ENCODE measurements around the gene ISCA2. TPM values are rescaled to one million over a fixed set of nuclear protein-coding genes. Genes with fewer than 3 reads are reported as not detected.
"Not testable (repeated sequence)": the region's sequence is repeated elsewhere in the genome, so short reads cannot be mapped to it uniquely, and the experiment has no call there.

ISCA2 gene
- total RNA-seq, 1 donor from 2014 or later = 38.3 TPM

GRCh38 chr14:74519316-74520074 lies 25.9 kb downstream of the ISCA2 start:
- DNase-seq (peak; percentile 13), ATAC-seq (ENCODE audit: poor library complexity) (no peak)
- intact Hi-C loops (cut with DNase I) = no loop called here

DNA sequence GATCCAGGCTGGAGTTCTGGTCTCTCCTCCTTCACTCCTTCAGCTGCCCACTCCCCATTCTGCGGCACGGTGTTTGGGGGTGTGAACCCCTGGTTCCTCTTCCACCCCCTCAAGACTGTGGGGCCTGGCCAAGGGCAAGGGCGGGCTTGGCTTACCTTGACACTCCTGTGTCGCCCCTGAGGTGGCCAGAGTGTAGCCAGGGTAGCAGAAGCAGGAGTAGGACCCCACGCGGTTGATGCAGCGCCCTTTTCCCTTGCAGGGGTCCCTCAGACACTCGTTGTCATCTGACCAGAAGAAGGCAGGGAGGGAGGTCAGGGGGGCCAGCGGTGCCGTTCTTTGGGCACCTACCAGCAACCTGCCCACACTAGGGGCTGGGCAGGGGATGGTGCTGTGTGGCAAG lies 28.2 kb downstream of the ISCA2 start:
- ATAC-seq (ENCODE audit: poor library complexity) (no peak), DNase-seq (peak; percentile 26)
- intact Hi-C loops (cut with DNase I) = no loop called here

- no peak for ATAC-seq (ENCODE audit: poor library complexity)
- intact Hi-C loops (cut with DNase I) = no loop called here
- peak; percentile 24 for DNase-seq
Observed at GRCh38 chr14:74522740-74523139, 29.2 kb downstream of the ISCA2 start.

- DNase-seq (peak; percentile 38), ATAC-seq (ENCODE audit: poor library complexity) (peak; percentile 29)
- intact Hi-C loops (cut with DNase I) = no loop called here
Observed at GRCh38 chr14:74524076-74524811, 30.7 kb downstream of the ISCA2 start.

DNA sequence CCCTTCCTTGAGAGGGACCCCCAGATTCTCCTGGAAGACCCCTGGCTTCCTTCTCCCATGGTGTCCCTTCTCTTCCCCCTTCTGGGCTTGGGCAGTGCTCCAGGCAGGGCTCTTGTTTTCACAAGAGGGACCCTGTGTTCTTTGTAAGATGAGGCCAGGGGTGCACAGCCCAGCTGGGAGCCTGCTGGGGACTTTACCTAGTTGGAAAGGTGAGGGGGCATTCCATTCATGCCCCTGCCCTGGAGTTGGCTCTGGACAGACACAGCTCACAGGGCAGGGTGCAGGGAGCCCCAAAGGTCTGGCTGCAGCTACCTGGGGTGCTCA lies 31.2 kb downstream of the ISCA2 start:
- no peak for DNase-seq
- ATAC-seq (ENCODE audit: poor library complexity) = no peak
- intact Hi-C loops (cut with DNase I) = no loop called here

- intact Hi-C loops (cut with DNase I) = no loop called here
- ATAC-seq (ENCODE audit: poor library complexity) = no peak
Observed at GRCh38 chr14:74525361-74525851, 31.8 kb downstream of the ISCA2 start.

DNA sequence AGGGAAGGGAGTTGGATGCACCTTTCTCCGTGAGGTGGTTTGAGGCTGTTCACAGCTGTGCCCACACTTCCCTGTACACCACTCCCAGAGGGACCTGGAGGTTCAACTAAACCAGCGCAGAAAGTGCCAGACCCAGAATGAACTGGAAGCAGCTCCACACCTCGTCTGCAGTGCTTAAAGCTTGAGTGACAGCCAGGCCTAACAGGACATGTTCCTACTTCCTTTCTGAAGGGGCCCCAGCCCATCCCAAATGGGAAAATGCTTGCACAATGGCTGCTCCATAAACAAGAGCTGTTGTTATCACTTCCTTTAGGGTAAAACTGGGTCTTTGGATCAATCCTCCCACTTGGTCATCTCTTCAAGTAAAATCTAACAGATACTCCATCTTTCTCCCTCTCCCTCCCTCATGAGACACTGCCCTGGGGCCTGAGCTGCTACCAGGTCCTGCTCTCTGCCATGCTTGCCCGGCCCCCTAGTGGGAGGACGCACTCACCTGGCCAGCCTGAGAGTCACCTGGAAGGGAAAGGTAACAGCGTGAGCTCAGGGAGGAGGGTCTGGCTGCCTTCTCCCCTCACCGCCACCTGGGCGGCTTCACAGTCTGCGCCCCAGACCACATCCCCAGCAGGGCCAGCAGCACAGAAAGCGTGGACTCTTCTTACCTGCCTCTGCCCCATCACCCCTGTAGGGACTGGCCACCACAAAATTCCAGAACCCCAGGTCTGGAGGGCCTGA lies 33.5 kb downstream of the ISCA2 start:
- intact Hi-C loops (cut with DNase I) = no loop called here
- ATAC-seq (ENCODE audit: poor library complexity) (no peak), DNase-seq (peak; percentile 24)

More at GRCh38 chr14:74525361-74525851, 31.8 kb downstream of the ISCA2 start:
- peak; percentile 34 for DNase-seq

DNA sequence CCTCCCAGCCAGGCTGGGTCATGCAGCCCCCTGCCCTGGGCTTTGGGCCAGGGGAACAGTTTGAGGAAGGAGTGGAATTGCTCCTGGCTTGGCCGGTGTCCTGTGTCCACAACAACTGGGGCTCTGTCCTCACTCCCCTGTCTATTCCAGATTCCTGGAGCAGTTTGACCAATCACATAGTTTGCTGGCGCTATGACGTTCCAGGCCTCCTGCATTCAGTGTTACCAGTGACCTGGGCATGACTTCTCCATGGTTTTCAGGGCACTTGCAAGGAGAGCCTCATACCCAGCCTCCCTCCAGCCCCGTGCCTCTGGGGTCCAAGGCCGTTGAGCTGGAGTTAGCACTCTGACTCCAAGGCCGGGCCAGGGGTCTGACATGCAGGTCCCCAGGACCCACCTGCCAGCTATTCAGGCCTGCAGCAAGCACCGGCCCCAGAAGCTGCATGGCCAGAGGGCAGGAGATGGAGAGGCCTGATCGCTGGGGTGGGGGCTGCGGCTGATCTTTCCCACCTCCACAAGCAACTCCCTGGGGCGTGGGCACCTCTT lies 34.2 kb downstream of the ISCA2 start:
- DNase-seq = peak; percentile 21
- intact Hi-C loops (cut with DNase I) = no loop called here
- no peak for ATAC-seq (ENCODE audit: poor library complexity)

DNA sequence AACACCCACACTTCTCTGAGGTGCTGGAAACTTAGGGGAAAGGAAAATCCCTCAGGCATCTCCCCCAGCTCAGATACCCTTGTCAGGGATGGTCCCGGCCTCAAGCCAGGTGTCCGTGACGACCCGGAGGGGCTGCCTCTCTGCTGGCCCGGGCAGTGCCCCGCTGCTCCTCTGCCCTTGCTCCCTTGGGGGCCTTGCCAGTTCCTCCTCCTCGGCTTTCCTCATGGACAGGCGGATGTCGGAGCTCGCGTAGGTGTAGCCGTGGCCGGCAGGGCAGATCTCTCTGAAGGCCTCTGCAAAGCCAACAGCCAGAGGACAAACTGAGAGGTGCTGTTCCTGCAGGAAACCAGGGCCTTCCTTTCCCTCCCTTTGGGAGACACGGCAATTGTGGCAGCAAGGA lies 34.8 kb downstream of the ISCA2 start:
- intact Hi-C loops (cut with DNase I) = no loop called here
- ATAC-seq (ENCODE audit: poor library complexity) (no peak), DNase-seq (peak; percentile 36)

DNA sequence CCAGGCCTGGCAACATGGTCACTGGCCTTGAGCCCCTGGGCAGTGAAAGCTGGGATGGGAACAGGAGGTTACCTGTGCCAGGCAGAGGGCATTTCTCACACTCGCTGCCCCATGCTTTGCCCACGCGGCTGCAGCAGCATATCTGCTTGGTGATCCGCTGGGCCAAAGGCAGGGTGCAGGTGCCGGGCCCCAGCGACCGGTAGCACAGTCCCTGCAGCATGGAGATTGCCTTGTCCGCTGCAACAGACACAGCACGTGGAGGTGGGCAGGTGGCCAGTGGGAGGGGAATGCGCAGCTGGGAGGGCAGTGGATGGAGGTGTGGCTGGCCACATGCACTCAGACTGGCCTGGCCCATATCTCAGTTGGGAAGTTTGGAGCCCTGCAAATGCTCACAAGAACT lies 35.3 kb downstream of the ISCA2 start:
- intact Hi-C loops (cut with DNase I) = no loop called here
- peak; percentile 3 for DNase-seq
- ATAC-seq (ENCODE audit: poor library complexity) = no peak

- ATAC-seq (ENCODE audit: poor library complexity) = no peak
- intact Hi-C loops (cut with DNase I) = no loop called here
- no peak for DNase-seq
Observed at GRCh38 chr14:74531006-74531405, 37.4 kb downstream of the ISCA2 start.

DNA sequence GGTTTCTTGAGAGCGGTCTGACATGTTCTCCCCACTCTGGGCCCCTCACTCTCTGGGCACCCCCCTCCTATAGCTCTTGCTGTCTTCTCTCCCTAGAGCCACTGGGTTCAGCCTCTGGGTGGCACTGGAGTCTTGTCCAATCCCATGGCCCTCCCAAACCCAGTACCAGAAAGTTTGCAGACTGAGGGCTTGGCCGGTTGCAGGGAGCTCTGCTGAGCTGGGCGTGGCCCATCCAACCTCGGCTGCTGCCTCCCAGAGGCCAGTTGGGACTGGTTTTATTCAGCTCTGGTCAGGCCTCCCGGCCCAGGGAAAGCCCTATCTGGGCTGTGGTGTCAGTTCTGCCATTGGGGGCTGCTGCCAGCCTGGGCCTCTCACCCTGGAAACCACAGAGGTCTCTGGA lies 37.9 kb downstream of the ISCA2 start:
- DNase-seq = peak; percentile 55
- ATAC-seq (ENCODE audit: poor library complexity) = peak; percentile 72
- intact Hi-C loops (cut with DNase I) = no loop called here

DNA sequence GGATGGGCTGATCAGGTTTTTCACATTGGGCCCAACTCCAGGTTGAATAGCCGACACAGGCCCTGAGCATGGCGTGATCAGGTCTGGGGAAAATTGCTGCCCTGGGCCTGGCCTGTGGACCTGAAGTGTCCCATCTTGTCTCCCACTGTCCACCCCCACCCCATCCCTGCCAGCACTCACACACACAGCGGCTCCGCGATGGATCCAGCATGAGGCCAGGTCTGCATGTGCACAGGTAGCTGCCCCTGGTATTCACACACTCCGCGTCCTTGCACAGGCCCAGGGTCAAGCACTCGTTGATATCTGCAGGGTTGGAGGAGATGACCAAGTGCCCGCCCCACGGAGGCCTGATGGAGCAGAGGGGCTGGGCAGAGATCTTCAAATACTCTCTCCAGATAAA lies 38.7 kb downstream of the ISCA2 start:
- DNase-seq = peak; percentile 13
- intact Hi-C loops (cut with DNase I) = no loop called here
- no peak for ATAC-seq (ENCODE audit: poor library complexity)

DNA sequence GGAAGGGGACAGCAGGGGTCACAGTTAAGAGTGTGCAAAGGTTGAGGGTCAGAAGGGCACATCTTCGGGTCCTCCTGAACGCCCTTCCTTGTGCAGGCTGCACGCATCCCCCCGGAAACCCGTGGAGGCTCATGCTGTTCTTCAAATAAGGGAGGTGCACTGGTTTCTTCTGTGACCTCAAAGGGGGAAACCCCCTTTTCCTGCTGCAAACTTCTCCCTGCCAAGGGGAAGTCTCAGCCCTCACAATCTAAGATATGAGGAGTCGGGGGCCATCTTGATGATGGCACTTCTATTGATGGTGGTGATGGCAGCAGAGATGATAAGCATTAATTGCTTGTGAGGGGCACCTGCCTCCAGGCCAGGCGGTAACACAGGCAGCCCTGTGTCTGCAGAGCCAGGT lies 40.0 kb downstream of the ISCA2 start:
- intact Hi-C loops (cut with DNase I) = no loop called here
- ATAC-seq (ENCODE audit: poor library complexity) = no peak
- peak; percentile 6 for DNase-seq

DNA sequence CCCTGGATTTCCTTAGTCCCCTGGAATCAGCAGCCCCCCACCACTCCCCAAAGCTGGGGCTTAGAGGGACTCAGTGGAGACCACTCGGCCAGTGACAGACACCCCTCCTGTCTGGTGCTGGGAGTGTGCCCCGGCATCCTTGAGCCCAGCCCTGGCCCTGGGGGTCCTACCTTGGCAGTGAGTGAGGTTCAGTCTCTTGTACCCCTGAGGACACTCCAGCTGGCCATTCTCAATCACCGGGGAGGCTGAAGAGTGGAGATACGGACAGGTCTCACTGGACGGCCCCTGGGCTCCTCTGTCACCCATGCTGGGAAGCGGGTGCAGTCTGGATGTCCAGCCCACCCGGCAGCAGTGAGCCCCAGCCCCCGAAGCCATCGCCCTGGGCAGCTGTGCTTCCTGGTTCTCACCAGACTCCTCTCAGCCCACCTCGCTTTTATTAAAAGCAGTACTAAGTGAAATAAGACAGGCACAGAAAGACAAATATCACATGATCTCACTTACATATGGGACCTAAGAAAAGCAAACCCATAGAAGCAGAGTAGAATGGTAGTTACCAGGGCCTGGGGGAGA lies 42.3 kb downstream of the ISCA2 start:
- ATAC-seq (ENCODE audit: poor library complexity) (no peak), DNase-seq (peak; percentile 28)
- intact Hi-C loops (cut with DNase I) = no loop called here

DNA sequence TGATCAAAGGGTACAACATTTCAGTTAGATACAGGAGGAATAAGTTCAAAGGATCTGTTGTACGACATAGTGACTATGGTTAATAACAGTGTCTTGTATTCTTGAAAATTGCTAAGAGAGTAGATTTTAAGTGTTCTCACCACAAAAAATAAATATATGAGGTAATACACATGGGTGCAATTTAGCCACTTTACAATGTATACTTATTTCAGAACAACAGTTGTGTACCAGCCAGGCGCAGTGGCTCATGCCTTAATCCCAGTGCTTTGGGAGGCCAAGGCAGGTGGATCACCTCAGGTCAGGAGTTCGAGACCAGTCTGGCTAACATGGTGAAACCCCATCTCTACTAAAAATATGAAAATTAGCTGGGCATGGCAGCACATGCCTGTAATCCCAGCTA lies 42.8 kb downstream of the ISCA2 start:
- ATAC-seq (ENCODE audit: poor library complexity); intact Hi-C loops (cut with DNase I): not testable (repeated sequence)
- DNase-seq = peak; percentile 6

DNA sequence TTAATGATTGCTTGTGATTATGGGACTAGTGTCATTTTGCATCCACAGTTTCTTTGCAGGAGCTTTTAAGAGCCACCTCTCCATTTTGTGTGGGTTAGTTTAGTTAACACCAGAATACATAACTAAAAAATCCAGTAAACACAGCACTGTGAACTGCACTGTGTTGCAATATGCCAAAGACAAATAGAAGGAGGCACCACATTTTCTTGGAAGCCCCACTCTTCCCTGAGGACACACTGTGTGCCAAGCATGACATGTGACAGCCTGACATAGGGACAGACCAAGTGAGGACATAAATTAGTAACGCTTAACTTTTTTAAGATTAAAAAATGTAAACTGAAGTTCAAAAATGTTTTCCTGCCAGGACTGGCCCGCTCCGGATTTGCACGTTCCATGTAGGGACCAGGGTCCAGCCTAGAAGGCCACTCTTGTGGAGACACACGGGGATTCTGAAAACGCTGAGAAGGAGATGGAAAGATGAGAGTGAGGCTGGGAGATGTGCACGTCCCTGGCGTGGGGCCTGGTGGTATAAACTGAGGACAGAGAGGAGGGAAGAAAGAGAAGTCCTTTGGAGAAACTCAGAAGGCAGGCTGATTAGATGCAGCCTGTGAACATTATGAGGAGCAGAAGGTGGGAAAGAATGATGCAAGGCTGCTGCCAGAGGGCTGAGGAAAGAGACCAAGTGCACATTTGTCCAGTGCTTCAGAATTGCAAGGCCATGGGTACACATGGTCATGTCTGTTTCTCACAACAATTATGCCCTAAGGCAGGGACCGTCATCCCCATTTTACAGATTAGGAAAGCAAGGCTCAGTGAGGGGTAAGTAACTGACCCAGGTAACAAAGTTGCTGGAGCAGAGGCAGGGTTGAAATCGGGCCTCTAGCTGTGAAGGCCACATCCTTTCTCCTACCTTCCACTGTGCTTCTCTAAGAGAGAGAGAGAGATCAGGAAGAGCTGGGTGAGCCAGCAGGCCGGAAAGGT lies 45.1 kb downstream of the ISCA2 start:
- peak; percentile 36 for DNase-seq
- no peak for ATAC-seq (ENCODE audit: poor library complexity)
- intact Hi-C loops (cut with DNase I) = no loop called here

GRCh38 chr14:74539503-74539902 lies 45.9 kb downstream of the ISCA2 start:
- intact Hi-C loops (cut with DNase I) = no loop called here
- peak; percentile 18 for DNase-seq
- no peak for ATAC-seq (ENCODE audit: poor library complexity)

Measured in Right ventricle myocardium superior (tissue), 1 donor.